ENCODE data around the gene RTCA. TPM values are rescaled to one million over a fixed set of nuclear protein-coding genes. Genes with fewer than 3 reads are reported as not detected.

Gene RTCA
- 51.9 and 54.5 TPM in 2 replicates for total RNA-seq

GRCh38 chr1:100265931-100266740, at the start of gene RTCA:
RTCA (plus strand) TSS chr1:100266216; CDS start chr1:100266376, 160 bp downstream.

GRCh38 chr1:100249537-100250257, 16.3 kb upstream of the RTCA start, which contains the start of gene DBT:
DBT (minus strand) TSS chr1:100249834; CDS start chr1:100249820, 14 bp downstream.

Other genes with a start within 250 kb of the RTCA start
- 2.1 and 7.2 TPM in 2 replicates for gene SASS6, start 133.3 kb upstream of the RTCA start, total RNA-seq
- 15.2 and 19.8 TPM in 2 replicates for gene TRMT13, start 133.1 kb upstream of the RTCA start, total RNA-seq
- 0.44 and 0.50 TPM in 2 replicates for gene LRRC39, start 88.0 kb upstream of the RTCA start, total RNA-seq
- gene DBT, start 16.4 kb upstream of the RTCA start, total RNA-seq, result 6.5 and 9.2 TPM in 2 replicates
- 3.0 and 4.4 TPM in 2 replicates for gene CDC14A, start 86.3 kb downstream of the RTCA start, total RNA-seq